HCT116 (cell line): ENCODE measurements around the gene NBPF6. TPM values are rescaled to one million over a fixed set of nuclear protein-coding genes. Genes with fewer than 3 reads are reported as not detected.
"Not testable (repeated sequence)": the region's sequence is repeated elsewhere in the genome, so short reads cannot be mapped to it uniquely, and the experiment has no call there.

ENCODE experiments used
- ATAC-seq: fragments of 200-7000 bp; cut with Tn5 transposase; 2 replicates; pipeline ENCODE4 v1.9.1; 2020; ENCODE audit warnings: mild to moderate bottlenecking, moderate library complexity
- BruUV-seq: library from RNA; stranded (reverse); fragments of 400-500 nt; replicated peaks from 2 replicates; lab custom pipeline; 2021; lab: Mats Ljungman, UMichigan
- CTCF ChIA-PET: fragments of 300-600 bp; sonication (Branson Sonifier 250); formaldehyde crosslinking; loops from one replicate; lab custom pipeline; 2021; ENCODE audit warnings: antibody characterized with exemption; lab: Charles Lee
- POLR2A ChIA-PET: fragments of 300-600, 350-600 bp; sonication (Branson Sonifier 250); formaldehyde crosslinking; loops from one replicate; lab custom pipeline; 2021; ENCODE audit warnings: antibody characterized with exemption; lab: Charles Lee
- RAD21 ChIA-PET, 2 experiments: fragments of 300-600 bp; sonication (Branson Sonifier 250); formaldehyde crosslinking; loops; one replicate each; lab custom pipeline; 2023; ENCODE audit warnings: low total read pairs in 2 of 2; ENCODE audit not compliant: uncharacterized antibody in 2 of 2, unreplicated experiment in 2 of 2, low non-redundant PET in 1 of 2; lab: Charles Lee
- DNase-seq: peaks from one replicate; pipeline ENCODE4 v3.0.0-alpha.2; 2010; ENCODE audit warnings: low read depth, low spot score
- H2AFZ ChIP-seq: fragments of 200-600 bp; shearing (Covaris generic), sonication (generic); 2 replicates; pipeline ENCODE4 v1.6.1; 2017; ENCODE audit warnings: low read depth, mixed run types, mixed read lengths, antibody characterized with exemption, low read length; ENCODE audit not compliant: poor library complexity, severe bottlenecking
- H3K27ac ChIP-seq: 2 replicates; pipeline ENCODE4 v1.5.1; 2012; ENCODE audit warnings: low read depth, low read length
- H3K27me3 ChIP-seq: fragments of 200-600 bp; sonication (generic); 2 replicates; pipeline ENCODE4 v1.6.1; 2016; ENCODE audit warnings: mixed run types, low read length, mixed read lengths; ENCODE audit not compliant: insufficient read depth
- H3K36me3 ChIP-seq, 2 experiments: fragments of 200-500 bp in 1 of 2; fragments of 200-600 bp in 1 of 2; sonication (Bioruptor generic) in 1 of 2; sonication (generic) in 1 of 2; 2 replicates each; pipeline versions ENCODE4 v1.5.1 to v1.6.1; 2014 to 2016; ENCODE audit warnings: low read length in 2 of 2, inconsistent platforms in 1 of 2, mixed read lengths in 1 of 2, mixed run types in 1 of 2; ENCODE audit not compliant: insufficient read depth in 2 of 2, control insufficient read depth in 1 of 2
- H3K4me1 ChIP-seq, 2 experiments: fragments of 200-600 bp in 1 of 2; sonication (generic) in 1 of 2; 2 replicates each; pipeline versions ENCODE4 v1.5.1 to v1.6.1; 2012 to 2017; ENCODE audit warnings: low read length in 2 of 2, inconsistent platforms in 1 of 2, mild to moderate bottlenecking in 1 of 2, mixed read lengths in 1 of 2, mixed run types in 1 of 2, moderate library complexity in 1 of 2; ENCODE audit not compliant: insufficient read depth in 2 of 2, control insufficient read depth in 1 of 2
- H3K4me2 ChIP-seq: fragments of 200-600 bp; sonication (generic); 2 replicates; pipeline ENCODE4 v1.6.1; 2017; ENCODE audit warnings: mixed run types, low read length, mixed read lengths
- H3K4me3 ChIP-seq, 2 experiments: fragments of 200-600 bp in 1 of 2; sonication (generic) in 1 of 2; replicated peaks in 1 of 2; 2 replicates each; pipeline ENCODE4 v1.5.1; 2011 to 2016; ENCODE audit warnings: low read length in 2 of 2, control low read depth in 1 of 2, low read depth in 1 of 2, mild to moderate bottlenecking in 1 of 2, mixed read lengths in 1 of 2, mixed run types in 1 of 2
- H3K79me2 ChIP-seq: fragments of 200-600 bp; sonication (generic); 2 replicates; pipeline ENCODE4 v1.6.1; 2017; ENCODE audit warnings: mild to moderate bottlenecking, mixed run types, low read length, moderate library complexity, mixed read lengths; ENCODE audit not compliant: insufficient read depth
- H3K9ac ChIP-seq: fragments of 200-600 bp; sonication (generic); 2 replicates; pipeline ENCODE4 v1.6.1; 2016; ENCODE audit warnings: low read length, mixed read lengths
- H3K9me2 ChIP-seq: fragments of 200-600 bp; sonication (generic), shearing (Covaris generic); 2 replicates; pipeline ENCODE4 v1.6.1; 2017; ENCODE audit warnings: mixed run types, mild to moderate bottlenecking, moderate library complexity; ENCODE audit not compliant: insufficient read depth
- H3K9me3 ChIP-seq, 2 experiments: fragments of 200-500 bp in 1 of 2; fragments of 200-600 bp in 1 of 2; sonication (Bioruptor generic) in 1 of 2; sonication (generic) in 1 of 2; 2 replicates each; pipeline ENCODE4 v1.6.1; 2014 to 2017; ENCODE audit warnings: low read length in 2 of 2, mixed read lengths in 2 of 2, inconsistent platforms in 1 of 2, low read depth in 1 of 2, mild to moderate bottlenecking in 1 of 2, mixed run types in 1 of 2, moderate library complexity in 1 of 2; ENCODE audit not compliant: control insufficient read depth in 1 of 2, insufficient read depth in 1 of 2
- H4K20me1 ChIP-seq: fragments of 200-600 bp; sonication (generic), shearing (Covaris generic); 2 replicates; pipeline ENCODE4 v1.6.1; 2017; ENCODE audit warnings: mixed run types, mild to moderate bottlenecking, moderate library complexity; ENCODE audit not compliant: insufficient read depth
- CBX3 ChIP-seq: IDR thresholded peaks from 2 replicates; pipeline ENCODE4 v1.6.1; 2012; ENCODE audit warnings: low read depth
- SIN3A ChIP-seq: IDR thresholded peaks from 2 replicates; pipeline ENCODE4 v1.6.1; 2012; ENCODE audit warnings: low read depth
- intact Hi-C: fragments of 100-400 bp; cut with micrococcal nuclease; formaldehyde crosslinking; loops from 2 replicates; pipeline ENCODE4 v1.10.0; 2022
- total RNA-seq: library from RNA; stranded (reverse); gene quantifications from one replicate; pipeline ENCODE4 v1.2.1, GENCODE V29; 2021; ENCODE audit not compliant: unreplicated experiment
- TF ChIP-seq, protein P1 (sequence below): IDR thresholded peaks from 2 replicates; pipeline ENCODE4 v1.6.1; 2012

The NBPF6 gene
- total RNA-seq, 1 experiment from 2014 or later = not detected

GRCh38 chr1:108482708-108483107 is 32.6 kb downstream of the NBPF6 start:
- Histone ChIP-seq H3K27me3 (no peaks in the 10 kb centered on the region), H3K9me3 (no peaks in the 10 kb centered on the region), H3K27ac (no peak overlapping the region), H3K4me1 (no peaks in the 10 kb centered on the region), H2AFZ (no peak overlapping the region), H3K79me2 (no peaks in the 10 kb centered on the region), H3K36me3 (no peaks in the 10 kb centered on the region), H4K20me1 (no peaks in the 10 kb centered on the region), H3K4me2 (no peak overlapping the region), H3K9me2 (no peaks in the 10 kb centered on the region), H3K9ac (no peak overlapping the region), H3K4me3 (no peak overlapping the region)
- RAD21 ChIA-PET = no interaction called here
- CTCF ChIA-PET = no interaction called here
- POLR2A ChIA-PET = no interaction called here
- ATAC-seq (no peak), DNase-seq (no peak)
- no TSS peak for BruUV-seq
- intact Hi-C loops = no loop called here
- TF ChIP-seq CBX3 = no peak
- TF ChIP-seq, protein P1, sequence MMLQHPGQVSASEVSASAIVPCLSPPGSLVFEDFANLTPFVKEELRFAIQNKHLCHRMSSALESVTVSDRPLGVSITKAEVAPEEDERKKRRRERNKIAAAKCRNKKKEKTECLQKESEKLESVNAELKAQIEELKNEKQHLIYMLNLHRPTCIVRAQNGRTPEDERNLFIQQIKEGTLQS = no peak
- no peak for TF ChIP-seq SIN3A

- H3K9me3 ChIP-seq, H2AFZ ChIP-seq, H3K4me1 ChIP-seq, POLR2A ChIA-PET, H3K4me2 ChIP-seq, CTCF ChIA-PET, H3K79me2 ChIP-seq, ATAC-seq, H3K27ac ChIP-seq, DNase-seq, intact Hi-C loops, H3K4me3 ChIP-seq, RAD21 ChIA-PET, H3K36me3 ChIP-seq, H4K20me1 ChIP-seq, H3K9me2 ChIP-seq, BruUV-seq, H3K27me3 ChIP-seq, H3K9ac ChIP-seq: not testable (repeated sequence)
Observed at GRCh38 chr1:108485990-108486389, 35.8 kb downstream of the NBPF6 start.

DNA sequence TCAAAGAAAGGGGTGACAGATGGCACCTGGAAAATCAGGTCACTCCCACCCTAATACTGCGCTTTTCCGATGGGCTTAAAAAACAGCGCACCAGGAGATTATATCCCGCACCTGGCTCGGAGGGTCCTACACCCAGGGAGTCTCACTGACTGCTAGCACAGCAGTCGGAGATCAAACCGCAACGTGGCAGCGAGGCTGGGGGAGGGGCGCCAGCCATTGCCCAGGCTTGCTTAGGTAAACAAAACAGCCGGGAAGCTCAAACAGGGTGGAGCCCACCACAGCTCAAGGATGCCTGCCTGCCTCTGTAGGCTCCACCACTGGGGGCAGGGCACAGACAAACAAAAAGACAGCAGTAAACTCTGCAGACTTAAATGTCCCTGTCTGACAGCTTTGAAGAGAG is 36.6 kb downstream of the NBPF6 start:
- H3K4me2 ChIP-seq, H3K9me3 ChIP-seq, RAD21 ChIA-PET, H3K27ac ChIP-seq, H3K36me3 ChIP-seq, H2AFZ ChIP-seq, ATAC-seq, H3K9ac ChIP-seq, H3K79me2 ChIP-seq, intact Hi-C loops, CTCF ChIA-PET, H3K4me1 ChIP-seq, H3K4me3 ChIP-seq, H3K9me2 ChIP-seq, POLR2A ChIA-PET, H4K20me1 ChIP-seq, BruUV-seq, H3K27me3 ChIP-seq, DNase-seq: not testable (repeated sequence)

DNA sequence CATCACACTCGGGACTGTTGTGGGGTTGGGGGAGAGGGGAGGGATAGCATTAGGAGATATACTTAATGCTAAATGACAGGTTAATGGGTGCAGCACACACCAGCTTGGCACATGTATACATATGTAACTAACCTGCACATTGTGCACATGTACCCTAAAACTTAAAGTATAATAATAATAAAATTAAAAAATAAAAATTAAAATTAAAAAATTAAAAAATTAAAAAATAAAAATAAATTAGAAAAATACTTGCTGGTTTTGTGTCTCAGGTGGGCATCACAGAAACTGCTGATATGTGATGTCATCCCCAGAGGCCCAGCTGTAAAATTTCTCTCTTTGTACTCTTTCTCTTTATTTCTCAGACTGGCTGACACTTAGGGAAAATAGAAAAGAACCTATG is 44.9 kb downstream of the NBPF6 start:
- H3K9me3 ChIP-seq, H3K27ac ChIP-seq, H3K27me3 ChIP-seq, RAD21 ChIA-PET, H3K9ac ChIP-seq, DNase-seq, H2AFZ ChIP-seq, intact Hi-C loops, BruUV-seq, H4K20me1 ChIP-seq, H3K36me3 ChIP-seq, H3K9me2 ChIP-seq, CTCF ChIA-PET, H3K4me1 ChIP-seq, POLR2A ChIA-PET, H3K4me2 ChIP-seq, H3K4me3 ChIP-seq, H3K79me2 ChIP-seq, ATAC-seq: not testable (repeated sequence)
